ENCODE data around the gene ACTR2.

GRCh38 chr2:65291216-65292105, 63.8 kb downstream of the ACTR2 start:
- TF ChIP-seq CTCF (IDR thresholded peaks at IDR 0.05 in 4 of 5, conservative IDR thresholded peaks at IDR 0.05 in 1 of 5), result no peak
- no peak for TF ChIP-seq POLR2A (IDR thresholded peaks at IDR 0.05)

Data from gastrocnemius medialis (tissue), 4 donors.